SK-N-SH (cell line): Measurements from ENCODE around the gene RFLNA. TPM values are rescaled to one million over a fixed set of nuclear protein-coding genes. Genes with fewer than 3 reads are reported as not detected.

Source experiments
- CTCF ChIA-PET: fragments of 300-600, 350-600 bp; formaldehyde crosslinking; extraction: SDS; loops from one replicate; lab custom pipeline; 2021; lab: Yijun Ruan, JAX
- POLR2A ChIA-PET: fragments of 350-600 bp; sonication (Branson Sonifier 250); formaldehyde crosslinking; extraction: SDS; loops from one replicate; lab custom pipeline; 2020; ENCODE audit warnings: antibody characterized with exemption, inconsistent platforms; lab: Yijun Ruan, JAX
- DNase-seq: peaks from one replicate; pipeline ENCODE4 v3.0.0; 2012
- H2AFZ ChIP-seq: fragments of 200-600 bp; sonication (generic); 2 replicates; pipeline ENCODE4 v1.8.1; 2016; ENCODE audit warnings: antibody characterized with exemption, mild to moderate bottlenecking, low read depth
- H3F3A ChIP-seq: fragments of 200-600 bp; sonication (generic); replicated peaks from 2 replicates; pipeline ENCODE3; 2016; ENCODE audit warnings: antibody characterized with exemption, mild to moderate bottlenecking; ENCODE audit not compliant: insufficient read depth
- H3K27ac ChIP-seq, 2 experiments: fragments of 200-500 bp in 1 of 2; fragments of 200-600 bp in 1 of 2; sonication (Bioruptor generic) in 1 of 2; sonication (generic), shearing (Covaris generic) in 1 of 2; 2 replicates each; pipeline versions ENCODE4 v1.5.1 to v1.6.1; 2014 to 2016; ENCODE audit warnings: low read depth in 2 of 2, inconsistent platforms in 1 of 2, low read length in 1 of 2, mild to moderate bottlenecking in 1 of 2, mixed read lengths in 1 of 2
- H3K27me3 ChIP-seq: fragments of 200-600 bp; sonication (generic), shearing (Covaris generic); 2 replicates; pipeline ENCODE4 v1.6.1; 2016; ENCODE audit warnings: mixed run types; ENCODE audit not compliant: insufficient read depth
- H3K36me3 ChIP-seq, 2 experiments: fragments of 200-500 bp in 1 of 2; fragments of 200-600 bp in 1 of 2; sonication (Bioruptor generic) in 1 of 2; sonication (generic) in 1 of 2; replicated peaks in 1 of 2; 2 replicates each; pipeline versions ENCODE3 to v1.5.1; 2014 to 2016; ENCODE audit warnings: low read length in 1 of 2, mild to moderate bottlenecking in 1 of 2; ENCODE audit not compliant: insufficient read depth in 2 of 2, control insufficient read depth in 1 of 2
- H3K4me1 ChIP-seq, 2 experiments: fragments of 200-500 bp in 1 of 2; fragments of 200-600 bp in 1 of 2; sonication (Bioruptor generic) in 1 of 2; sonication (generic), shearing (Covaris generic) in 1 of 2; 2 replicates each; pipeline versions ENCODE4 v1.5.1 to v1.6.1; 2014 to 2016; ENCODE audit warnings: low read depth in 1 of 2, low read length in 1 of 2, mixed run types in 1 of 2; ENCODE audit not compliant: insufficient read depth in 2 of 2, control insufficient read depth in 1 of 2
- H3K4me2 ChIP-seq: fragments of 200-600 bp; sonication (generic), shearing (Covaris generic); 2 replicates; pipeline ENCODE4 v1.6.1; 2017; ENCODE audit warnings: mixed run types
- H3K4me3 ChIP-seq, 2 experiments: fragments of 200-500 bp in 1 of 2; fragments of 200-600 bp in 1 of 2; sonication (Bioruptor generic) in 1 of 2; sonication (generic), shearing (Covaris generic) in 1 of 2; 2 replicates each; pipeline versions ENCODE4 v1.5.1 to v1.8.1; 2014 to 2016; ENCODE audit warnings: low read depth in 2 of 2, inconsistent platforms in 1 of 2, low read length in 1 of 2, mild to moderate bottlenecking in 1 of 2, mixed read lengths in 1 of 2, moderate library complexity in 1 of 2
- H3K79me2 ChIP-seq: fragments of 200-600 bp; sonication (generic); 2 replicates; pipeline ENCODE4 v1.8.1; 2017; ENCODE audit warnings: mild to moderate bottlenecking; ENCODE audit not compliant: insufficient read depth
- H3K9ac ChIP-seq: fragments of 200-600 bp; sonication (generic); 2 replicates; pipeline ENCODE4 v1.6.1; 2017; ENCODE audit warnings: mixed run types
- H3K9me2 ChIP-seq: fragments of 200-600 bp; sonication (generic); 2 replicates; pipeline ENCODE4 v1.6.1; 2017; ENCODE audit warnings: mixed run types
- H3K9me3 ChIP-seq: fragments of 200-600 bp; sonication (generic); 2 replicates; pipeline ENCODE4 v1.6.1; 2017; ENCODE audit warnings: mixed run types, mild to moderate bottlenecking, moderate library complexity
- H4K20me1 ChIP-seq: fragments of 200-600 bp; sonication (generic); 2 replicates; pipeline ENCODE4 v1.6.1; 2017; ENCODE audit warnings: mild to moderate bottlenecking, mixed run types; ENCODE audit not compliant: insufficient read depth
- CHD2 ChIP-seq: fragments of 150-350 bp; IDR thresholded peaks from 2 replicates; pipeline ENCODE4 v1.6.1; 2018; ENCODE audit warnings: low read length; ENCODE audit not compliant: partially characterized antibody
- FOSL2 ChIP-seq: IDR thresholded peaks from 2 replicates; pipeline ENCODE4 v1.4.0; 2012; ENCODE audit warnings: low read depth, mild to moderate bottlenecking, moderate library complexity, borderline replicate concordance
- FOXJ3 ChIP-seq: sonication (generic); formaldehyde crosslinking; IDR thresholded peaks from 2 replicates; pipeline ENCODE4 v1.5.1; 2020; ENCODE audit warnings: mild to moderate bottlenecking, missing genetic modification reagents
- GABPA ChIP-seq: IDR thresholded peaks from 2 replicates; pipeline ENCODE4 v1.4.0; 2012; ENCODE audit warnings: low read depth, mild to moderate bottlenecking
- GATA2 ChIP-seq: sonication (generic); formaldehyde crosslinking; IDR thresholded peaks from 2 replicates; pipeline ENCODE4 v1.5.0; 2020; ENCODE audit warnings: mild to moderate bottlenecking, missing genetic modification reagents
- MAX ChIP-seq: IDR thresholded peaks from 2 replicates; pipeline ENCODE4 v1.4.0; 2012; ENCODE audit warnings: low read depth
- POLR2AphosphoS5 ChIP-seq: IDR thresholded peaks from 2 replicates; pipeline ENCODE4 v1.6.1; 2012; ENCODE audit warnings: low read depth, low read length
- RAD21 ChIP-seq: IDR thresholded peaks from 2 replicates; pipeline ENCODE4 v1.6.1; 2012; ENCODE audit warnings: mild to moderate bottlenecking, low read length
- RXRA ChIP-seq: IDR thresholded peaks from 2 replicates; pipeline ENCODE4 v1.4.0; 2012; ENCODE audit warnings: low read depth, mild to moderate bottlenecking, borderline replicate concordance
- SMC3 ChIP-seq: IDR thresholded peaks from 2 replicates; pipeline ENCODE4 v1.6.1; 2012; ENCODE audit warnings: low read depth, low read length, improper control_type of control experiment
- TAF1 ChIP-seq: IDR thresholded peaks from 2 replicates; pipeline ENCODE4 v1.6.1; 2012; ENCODE audit warnings: low read depth, mild to moderate bottlenecking, low read length, moderate library complexity, borderline replicate concordance
- TCF12 ChIP-seq: IDR thresholded peaks from 2 replicates; pipeline ENCODE4 v1.4.0; 2012
- TEAD4 ChIP-seq: IDR thresholded peaks from 2 replicates; pipeline ENCODE4 v1.4.0; 2012; ENCODE audit warnings: mild to moderate bottlenecking, borderline replicate concordance; ENCODE audit not compliant: insufficient read depth
- YY1 ChIP-seq: IDR thresholded peaks from 2 replicates; pipeline ENCODE4 v1.4.0; 2012; ENCODE audit warnings: low read depth, mild to moderate bottlenecking
- ZBTB33 ChIP-seq: IDR thresholded peaks from 2 replicates; pipeline ENCODE4 v1.4.0; 2012; ENCODE audit warnings: low read depth, borderline replicate concordance
- WGBS: methylation state at CpG from one replicate; pipeline ENCODE4 v1.1.6; 2017; ENCODE audit warnings: low lambda C conversion rate; 5-methylcytosine and 5-hydroxymethylcytosine counted together
- polyA plus RNA-seq, 3 experiments: library from polyadenylated mRNA; depleted of rRNA; stranded (reverse); fragments of >200 nt; gene quantifications; 2 replicates each; pipeline ENCODE4 v1.2.3, GENCODE V29; 2012
- TF ChIP-seq, protein P1 (sequence below): fragments of 150-350 bp; IDR thresholded peaks from 2 replicates; pipeline ENCODE4 v1.6.1; 2016; ENCODE audit warnings: mild to moderate bottlenecking, low read depth, low read length
- TF ChIP-seq, protein P2 (sequence below): fragments of 200-600 bp; sonication (generic); IDR thresholded peaks from 2 replicates; pipeline ENCODE4 v1.6.1; 2017; ENCODE audit warnings: antibody characterized with exemption, mild to moderate bottlenecking, moderate library complexity

Gene RFLNA
- polyA plus RNA-seq, 1 of the 3 experiments (the other 2 are of a cell fraction) = 0.10 TPM

- Histone ChIP-seq H3K36me3 (peaks cover 32 to 59% of the 10 kb centered on the region in 2 experiments), H3K4me3 (no peak overlapping the region), H3K79me2 (peaks cover 95% of the 10 kb centered on the region), H3K27ac (no peak overlapping the region; a peak in 1 of 4 replicates), H3K9ac (no peak overlapping the region), H4K20me1 (peaks cover 96% of the 10 kb centered on the region), H3K9me2 (no peaks in the 10 kb centered on the region), H3K4me2 (no peak overlapping the region), H3K4me1 (peaks cover 3 to 62% of the 10 kb centered on the region in 2 experiments; a peak in 3 of 4 replicates), H3F3A (peaks cover 3% of the 10 kb centered on the region), H2AFZ (no peak overlapping the region), H3K9me3 (no peaks in the 10 kb centered on the region), H3K27me3 (no peaks in the 10 kb centered on the region)
- CTCF ChIA-PET = interaction anchor here (0.9 to 2.3 kb wide), 4 partner anchors 10 to 402 kb away, joined by 4 to 8 read pairs (median 5); no protein-coding TSS in a partner anchor
- POLR2A ChIA-PET = interaction anchor here (1.1 kb wide), 1 partner anchor 174 kb away, joined by 3 read pairs; no protein-coding TSS in a partner anchor
- no peak for DNase-seq
- TF ChIP-seq CHD2 (no peak), TEAD4 (no peak)
- WGBS = 92% methylated on average over 13 of the region's 23 CpGs
Measured at GRCh38 chr12:124363353-124363965, 68.6 kb downstream of the RFLNA start.

DNA sequence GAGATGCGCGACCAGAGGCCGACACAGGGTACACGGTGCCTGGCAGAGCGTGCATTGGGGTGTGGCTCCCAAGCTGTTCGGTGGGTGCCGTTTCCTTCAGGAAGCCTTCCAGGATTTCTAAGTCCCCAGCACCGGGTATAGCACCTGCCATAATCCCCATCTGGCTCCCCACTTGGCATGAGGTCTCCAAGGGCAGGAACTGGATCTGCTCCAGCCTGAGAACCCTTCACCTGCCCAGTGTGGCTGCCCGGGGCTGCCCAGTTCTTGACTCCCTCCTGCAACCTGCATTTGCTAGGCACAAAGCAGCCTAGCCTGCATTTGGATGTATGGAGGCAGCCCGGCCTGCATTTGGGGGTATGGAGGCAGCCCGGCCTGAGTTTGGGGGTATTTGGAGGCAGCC is 69.7 kb downstream of the RFLNA start:
- no peak overlapping the region for H3K4me2 ChIP-seq

More for the DNA sequence above, 69.7 kb downstream of the RFLNA start:
- Histone ChIP-seq H3K36me3 (peaks cover 23 to 49% of the 10 kb centered on the region in 2 experiments), H3F3A (peaks cover 10% of the 10 kb centered on the region), H4K20me1 (peaks cover 96% of the 10 kb centered on the region), H3K9ac (no peak overlapping the region), H3K27ac (peak overlapping the region in 1 of 2 experiments; percentile 39; a peak in 1 of 4 replicates), H2AFZ (no peak overlapping the region), H3K4me1 (peaks cover 10 to 59% of the 10 kb centered on the region in 2 experiments), H3K9me2 (no peaks in the 10 kb centered on the region), H3K9me3 (no peaks in the 10 kb centered on the region), H3K27me3 (no peaks in the 10 kb centered on the region), H3K79me2 (peaks cover 92% of the 10 kb centered on the region), H3K4me3 (no peak overlapping the region)
- CTCF ChIA-PET = interaction anchor here (0.8 to 1.0 kb wide), 2 partner anchors 144 to 576 kb away, joined by 3 to 4 read pairs; no protein-coding TSS in a partner anchor
- 92% methylated on average over 9 of the region's 11 CpGs for WGBS
- POLR2A ChIA-PET = no interaction called here
- DNase-seq = no peak
- TF ChIP-seq, protein P1, sequence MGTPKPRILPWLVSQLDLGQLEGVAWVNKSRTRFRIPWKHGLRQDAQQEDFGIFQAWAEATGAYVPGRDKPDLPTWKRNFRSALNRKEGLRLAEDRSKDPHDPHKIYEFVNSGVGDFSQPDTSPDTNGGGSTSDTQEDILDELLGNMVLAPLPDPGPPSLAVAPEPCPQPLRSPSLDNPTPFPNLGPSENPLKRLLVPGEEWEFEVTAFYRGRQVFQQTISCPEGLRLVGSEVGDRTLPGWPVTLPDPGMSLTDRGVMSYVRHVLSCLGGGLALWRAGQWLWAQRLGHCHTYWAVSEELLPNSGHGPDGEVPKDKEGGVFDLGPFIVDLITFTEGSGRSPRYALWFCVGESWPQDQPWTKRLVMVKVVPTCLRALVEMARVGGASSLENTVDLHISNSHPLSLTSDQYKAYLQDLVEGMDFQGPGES = no peak
- TF ChIP-seq GABPA (no peak), POLR2AphosphoS5 (no peak), GATA2 (no peak), FOSL2 (no peak), TAF1 (no peak), RXRA (no peak), ZBTB33 (no peak), YY1 (no peak), FOXJ3 (no peak), TEAD4 (no peak), TCF12 (no peak), MAX (no peak), SMC3 (no peak), RAD21 (no peak)
- TF ChIP-seq, protein P2, sequence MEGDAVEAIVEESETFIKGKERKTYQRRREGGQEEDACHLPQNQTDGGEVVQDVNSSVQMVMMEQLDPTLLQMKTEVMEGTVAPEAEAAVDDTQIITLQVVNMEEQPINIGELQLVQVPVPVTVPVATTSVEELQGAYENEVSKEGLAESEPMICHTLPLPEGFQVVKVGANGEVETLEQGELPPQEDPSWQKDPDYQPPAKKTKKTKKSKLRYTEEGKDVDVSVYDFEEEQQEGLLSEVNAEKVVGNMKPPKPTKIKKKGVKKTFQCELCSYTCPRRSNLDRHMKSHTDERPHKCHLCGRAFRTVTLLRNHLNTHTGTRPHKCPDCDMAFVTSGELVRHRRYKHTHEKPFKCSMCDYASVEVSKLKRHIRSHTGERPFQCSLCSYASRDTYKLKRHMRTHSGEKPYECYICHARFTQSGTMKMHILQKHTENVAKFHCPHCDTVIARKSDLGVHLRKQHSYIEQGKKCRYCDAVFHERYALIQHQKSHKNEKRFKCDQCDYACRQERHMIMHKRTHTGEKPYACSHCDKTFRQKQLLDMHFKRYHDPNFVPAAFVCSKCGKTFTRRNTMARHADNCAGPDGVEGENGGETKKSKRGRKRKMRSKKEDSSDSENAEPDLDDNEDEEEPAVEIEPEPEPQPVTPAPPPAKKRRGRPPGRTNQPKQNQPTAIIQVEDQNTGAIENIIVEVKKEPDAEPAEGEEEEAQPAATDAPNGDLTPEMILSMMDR = no peak
